GM19240 (cell line): Measurements from ENCODE around the gene MATR3.
"Not testable (repeated sequence)": the region's sequence is repeated elsewhere in the genome, so short reads cannot be mapped to it uniquely, and the experiment has no call there.

Experiments used
- DNase-seq: peaks from one replicate; pipeline ENCODE4 v3.0.0; 2011; ENCODE audit warnings: low spot score; ENCODE audit not compliant: insufficient read length

Gene MATR3

GRCh38 chr5:139344177-139344576, 50.6 kb downstream of the MATR3 start:
- no peak for DNase-seq

- not testable (repeated sequence) for DNase-seq
Measured at GRCh38 chr5:139345442-139345841, 51.9 kb downstream of the MATR3 start.

GRCh38 chr5:139347863-139348262, 54.3 kb downstream of the MATR3 start:
- DNase-seq, result not testable (repeated sequence)

- no peak for DNase-seq
Measured at GRCh38 chr5:139354186-139354585, 60.6 kb downstream of the MATR3 start.

GRCh38 chr5:139355900-139356299, 62.4 kb downstream of the MATR3 start:
- not testable (repeated sequence) for DNase-seq

- no peak for DNase-seq
Measured at GRCh38 chr5:139358064-139358463, 64.5 kb downstream of the MATR3 start.

GRCh38 chr5:139360384-139360783, 66.8 kb downstream of the MATR3 start:
- no peak for DNase-seq

- no peak for DNase-seq
Measured at GRCh38 chr5:139361835-139362429, 68.4 kb downstream of the MATR3 start.

GRCh38 chr5:139363937-139364336, 70.4 kb downstream of the MATR3 start:
- no peak for DNase-seq

GRCh38 chr5:139364466-139364865, 70.9 kb downstream of the MATR3 start:
- DNase-seq, result no peak

GRCh38 chr5:139368613-139369012, 75.1 kb downstream of the MATR3 start:
- DNase-seq, result no peak

- no peak for DNase-seq
Measured at GRCh38 chr5:139369181-139369580, 75.6 kb downstream of the MATR3 start.

GRCh38 chr5:139371482-139372435, 78.2 kb downstream of the MATR3 start:
- no peak for DNase-seq

GRCh38 chr5:139374909-139375308, 81.4 kb downstream of the MATR3 start:
- no peak for DNase-seq

GRCh38 chr5:139376364-139376763, 82.8 kb downstream of the MATR3 start:
- no peak for DNase-seq

GRCh38 chr5:139377226-139377625, 83.7 kb downstream of the MATR3 start:
- DNase-seq, result no peak

- no peak for DNase-seq
Measured at GRCh38 chr5:139378101-139378825, 84.7 kb downstream of the MATR3 start.

- no peak for DNase-seq
Measured at GRCh38 chr5:139378941-139379361, 85.4 kb downstream of the MATR3 start.

- DNase-seq, result no peak
Measured at GRCh38 chr5:139379626-139380449, 86.3 kb downstream of the MATR3 start.
